Measurements from ENCODE around the gene ZNF557. TPM values are rescaled to one million over a fixed set of nuclear protein-coding genes. Genes with fewer than 3 reads are reported as not detected.
"Not testable (repeated sequence)": the region's sequence is repeated elsewhere in the genome, so short reads cannot be mapped to it uniquely, and the experiment has no call there.

ZNF557 gene
- 1 to 10 TPM; 6.9 to 10.0 (median 8.8) TPM for total RNA-seq
- polyA plus RNA-seq = 1 to 10 TPM; 2.3 to 3.7 (median 2.4) TPM

DNA sequence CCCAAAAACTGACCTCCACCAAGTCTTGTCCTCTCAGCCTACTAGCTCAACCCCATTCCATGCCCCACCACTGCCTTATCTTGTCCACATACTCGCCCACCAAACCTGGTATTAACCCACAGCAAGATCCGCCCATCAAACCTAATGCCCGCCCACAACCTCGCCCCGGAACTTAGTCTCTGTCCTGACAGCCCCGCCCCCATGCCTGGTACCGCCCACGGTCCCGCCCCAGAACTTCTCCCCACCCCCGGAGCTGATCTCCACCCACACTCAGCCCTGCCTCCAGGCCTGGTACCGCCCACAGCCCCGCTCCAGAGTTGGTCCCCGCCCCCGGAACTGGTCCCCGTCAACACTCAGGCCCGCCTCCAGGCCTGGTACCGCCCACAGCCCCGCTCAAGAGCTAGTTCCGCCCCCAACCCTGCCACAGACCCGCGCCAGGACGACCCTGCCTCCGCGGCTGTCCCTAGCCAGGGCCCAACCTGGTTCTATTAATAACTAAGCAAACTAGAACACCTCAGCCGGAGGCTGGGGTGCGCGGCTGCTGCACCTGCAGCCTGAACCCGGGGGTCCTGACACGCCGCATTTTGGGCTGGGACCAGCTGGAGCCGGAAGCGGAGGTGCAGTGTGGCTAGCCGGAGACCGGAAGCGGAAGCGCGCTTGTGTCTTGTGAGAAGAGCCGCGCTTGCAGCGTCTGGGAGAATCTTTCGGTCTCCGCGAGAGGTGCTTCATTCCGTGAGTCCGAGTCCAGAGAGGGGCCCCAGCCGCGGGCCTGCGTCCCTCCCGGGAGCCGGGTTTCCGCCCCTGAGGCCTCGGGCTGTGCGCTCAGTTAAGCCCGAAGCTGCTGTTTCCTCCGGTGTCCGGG is at the start of gene ZNF557:
ZNF557 (plus strand) TSS at position 662 of the 862 bp plus-strand sequence. CDS start 5,372 bp downstream, outside the sequence.
- no peaks in the 10 kb centered on the region for H3K9me3 ChIP-seq
- peak within 1 kb of the TSS; percentile 78 to 84 (median 82) for H3K27ac ChIP-seq
- WGBS, 2 donors = 1% methylated on average over 56 of the region's 56 CpGs
- no peaks in the 10 kb centered on the region for H3K27me3 ChIP-seq
- intact Hi-C loops (cut with DNase I) = loop anchor here (10.0 kb wide), 2 partner anchors 334 to 694 kb away; partner anchors contain the start of genes ALKBH7, GPR108, PSPN and TRIP10
- peak within 1 kb of the TSS; percentile 76 to 97 (median 90) for H3K4me3 ChIP-seq
- peaks cover 0 to 14% (median 9%) of the 10 kb centered on the region in 4 donors for H3K4me1 ChIP-seq
- DNase-seq = peak; percentile 99
- peaks cover 15 to 37% (median 25%) of the 10 kb centered on the region in 4 donors for H3K36me3 ChIP-seq
- TF ChIP-seq, protein P1, sequence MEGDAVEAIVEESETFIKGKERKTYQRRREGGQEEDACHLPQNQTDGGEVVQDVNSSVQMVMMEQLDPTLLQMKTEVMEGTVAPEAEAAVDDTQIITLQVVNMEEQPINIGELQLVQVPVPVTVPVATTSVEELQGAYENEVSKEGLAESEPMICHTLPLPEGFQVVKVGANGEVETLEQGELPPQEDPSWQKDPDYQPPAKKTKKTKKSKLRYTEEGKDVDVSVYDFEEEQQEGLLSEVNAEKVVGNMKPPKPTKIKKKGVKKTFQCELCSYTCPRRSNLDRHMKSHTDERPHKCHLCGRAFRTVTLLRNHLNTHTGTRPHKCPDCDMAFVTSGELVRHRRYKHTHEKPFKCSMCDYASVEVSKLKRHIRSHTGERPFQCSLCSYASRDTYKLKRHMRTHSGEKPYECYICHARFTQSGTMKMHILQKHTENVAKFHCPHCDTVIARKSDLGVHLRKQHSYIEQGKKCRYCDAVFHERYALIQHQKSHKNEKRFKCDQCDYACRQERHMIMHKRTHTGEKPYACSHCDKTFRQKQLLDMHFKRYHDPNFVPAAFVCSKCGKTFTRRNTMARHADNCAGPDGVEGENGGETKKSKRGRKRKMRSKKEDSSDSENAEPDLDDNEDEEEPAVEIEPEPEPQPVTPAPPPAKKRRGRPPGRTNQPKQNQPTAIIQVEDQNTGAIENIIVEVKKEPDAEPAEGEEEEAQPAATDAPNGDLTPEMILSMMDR (IDR thresholded peaks at IDR 0.05) = no peak
- TF ChIP-seq EP300 (IDR thresholded peaks at IDR 0.05) = no peak
- peak; percentile 29 to 75 (median 64) for TF ChIP-seq POLR2AphosphoS5 (IDR thresholded peaks at IDR 0.05)
- TF ChIP-seq POLR2A (IDR thresholded peaks at IDR 0.05) = no peak

DNA sequence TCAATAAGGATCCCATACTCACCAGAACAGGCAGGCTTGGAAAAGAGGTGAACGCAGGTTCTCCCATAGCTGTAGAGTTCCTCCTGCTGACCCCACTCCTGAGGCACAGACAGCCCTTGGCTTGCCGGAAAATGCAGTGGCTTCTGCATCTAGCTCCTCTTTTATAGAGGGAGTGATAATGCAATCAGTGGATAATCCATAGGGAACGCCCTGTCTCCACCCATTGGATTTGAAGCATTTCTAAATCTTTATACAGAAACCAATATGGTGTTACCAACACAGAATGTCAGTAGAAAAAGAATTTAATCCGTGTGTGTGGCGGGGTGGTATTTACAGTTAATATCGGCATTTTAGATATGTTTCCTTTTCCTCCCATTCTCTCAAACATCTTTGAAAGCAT is 48.2 kb upstream of the ZNF557 start, which contains the start of gene MBD3L2B:
MBD3L2B (minus strand) TSS at position 101 of the 400 bp plus-strand sequence; CDS start at position 67, 34 bp downstream.
- H3K27ac ChIP-seq; DNase-seq; intact Hi-C loops (cut with DNase I); H3K4me1 ChIP-seq; H3K27me3 ChIP-seq; H3K9me3 ChIP-seq; H3K36me3 ChIP-seq; H3K4me3 ChIP-seq: not testable (repeated sequence)
- WGBS, 2 donors = no CpG with 5 or more reads among the region's 6 CpGs

DNA sequence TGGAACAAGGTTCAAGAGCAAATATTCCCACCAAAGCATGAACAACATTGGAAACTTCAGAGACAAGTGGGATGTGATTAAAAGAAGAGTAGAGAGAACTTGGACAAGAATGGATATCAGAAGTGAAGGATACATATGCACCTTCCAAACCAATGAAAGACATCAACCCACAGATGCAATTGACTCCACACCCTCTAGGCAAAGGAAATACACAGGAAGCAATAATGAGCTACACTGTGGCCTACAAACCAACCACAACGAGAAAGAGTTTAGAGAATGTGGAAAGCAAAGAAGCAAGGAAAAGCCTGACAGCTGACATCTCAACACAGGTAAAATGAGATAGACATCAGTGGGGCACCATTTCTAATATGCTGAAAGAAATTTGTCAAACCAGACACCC is 40.7 kb upstream of the ZNF557 start:
- H3K36me3 ChIP-seq; H3K9me3 ChIP-seq; DNase-seq; H3K27ac ChIP-seq; H3K4me1 ChIP-seq; H3K27me3 ChIP-seq; intact Hi-C loops (cut with DNase I); H3K4me3 ChIP-seq: not testable (repeated sequence)
- no CpG with 5 or more reads among the region's 1 CpG for WGBS, 2 donors

DNA sequence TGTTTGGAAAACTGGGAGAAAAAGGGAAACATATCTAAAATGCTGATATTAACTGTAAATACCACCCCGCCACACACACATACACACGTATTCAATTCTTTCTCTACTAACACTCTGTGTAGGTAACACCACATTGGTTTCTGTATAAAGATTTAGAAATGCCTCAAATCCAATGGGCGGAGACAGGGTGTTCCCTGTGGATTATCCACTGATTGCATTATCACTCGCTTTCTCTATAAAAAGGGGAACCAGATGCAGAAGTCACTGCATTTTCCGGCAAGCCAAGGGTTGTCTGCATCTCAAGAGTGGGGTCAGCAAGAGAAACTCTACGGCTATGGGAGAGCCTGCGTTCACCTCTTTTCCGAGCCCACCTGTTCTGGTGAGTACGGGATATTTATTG is 39.2 kb upstream of the ZNF557 start, which contains the start of gene MBD3L5:
MBD3L5 (plus strand) TSS at position 301 of the 400 bp plus-strand sequence; CDS start at position 335, 34 bp downstream.
- H3K9me3 ChIP-seq; intact Hi-C loops (cut with DNase I); H3K4me1 ChIP-seq; H3K27ac ChIP-seq; H3K36me3 ChIP-seq; DNase-seq; H3K27me3 ChIP-seq; H3K4me3 ChIP-seq: not testable (repeated sequence)
- no CpG with 5 or more reads among the region's 9 CpGs for WGBS, 2 donors

DNA sequence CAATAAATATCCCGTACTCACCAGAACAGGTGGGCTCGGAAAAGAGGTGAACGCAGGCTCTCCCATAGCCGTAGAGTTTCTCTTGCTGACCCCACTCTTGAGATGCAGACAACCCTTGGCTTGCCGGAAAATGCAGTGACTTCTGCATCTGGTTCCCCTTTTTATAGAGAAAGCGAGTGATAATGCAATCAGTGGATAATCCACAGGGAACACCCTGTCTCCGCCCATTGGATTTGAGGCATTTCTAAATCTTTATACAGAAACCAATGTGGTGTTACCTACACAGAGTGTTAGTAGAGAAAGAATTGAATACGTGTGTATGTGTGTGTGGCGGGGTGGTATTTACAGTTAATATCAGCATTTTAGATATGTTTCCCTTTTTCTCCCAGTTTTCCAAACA is 29.4 kb upstream of the ZNF557 start, which contains the start of gene MBD3L4:
MBD3L4 (minus strand) TSS at position 101 of the 400 bp plus-strand sequence; CDS start at position 66, 35 bp downstream.
- no CpG with 5 or more reads among the region's 9 CpGs for WGBS, 2 donors
- DNase-seq; H3K36me3 ChIP-seq; H3K27me3 ChIP-seq; intact Hi-C loops (cut with DNase I); H3K4me3 ChIP-seq; H3K9me3 ChIP-seq; H3K27ac ChIP-seq; H3K4me1 ChIP-seq: not testable (repeated sequence)

DNA sequence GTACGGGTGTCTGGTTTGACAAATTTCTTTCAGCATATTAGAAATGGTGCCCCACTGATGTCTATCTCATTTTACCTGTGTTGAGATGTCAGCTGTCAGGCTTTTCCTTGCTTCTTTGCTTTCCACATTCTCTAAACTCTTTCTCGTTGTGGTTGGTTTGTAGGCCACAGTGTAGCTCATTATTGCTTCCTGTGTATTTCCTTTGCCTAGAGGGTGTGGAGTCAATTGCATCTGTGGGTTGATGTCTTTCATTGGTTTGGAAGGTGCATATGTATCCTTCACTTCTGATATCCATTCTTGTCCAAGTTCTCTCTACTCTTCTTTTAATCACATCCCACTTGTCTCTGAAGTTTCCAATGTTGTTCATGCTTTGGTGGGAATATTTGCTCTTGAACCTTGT is 27.9 kb upstream of the ZNF557 start:
- H3K27me3 ChIP-seq; H3K9me3 ChIP-seq; H3K4me3 ChIP-seq; H3K4me1 ChIP-seq; intact Hi-C loops (cut with DNase I); H3K36me3 ChIP-seq; H3K27ac ChIP-seq; DNase-seq: not testable (repeated sequence)
- WGBS, 2 donors = no CpG with 5 or more reads among the region's 2 CpGs

DNA sequence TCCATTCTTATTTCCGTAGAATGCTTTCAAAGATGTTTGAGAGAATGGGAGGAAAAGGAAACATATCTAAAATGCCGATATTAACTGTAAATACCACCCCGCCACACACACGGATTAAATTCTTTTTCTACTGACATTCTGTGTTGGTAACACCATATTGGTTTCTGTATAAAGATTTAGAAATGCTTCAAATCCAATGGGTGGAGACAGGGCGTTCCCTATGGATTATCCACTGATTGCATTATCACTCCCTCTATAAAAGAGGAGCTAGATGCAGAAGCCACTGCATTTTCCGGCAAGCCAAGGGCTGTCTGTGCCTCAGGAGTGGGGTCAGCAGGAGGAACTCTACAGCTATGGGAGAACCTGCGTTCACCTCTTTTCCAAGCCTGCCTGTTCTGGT is 20.5 kb upstream of the ZNF557 start, which contains the start of gene MBD3L2:
MBD3L2 (plus strand) TSS at position 301 of the 400 bp plus-strand sequence; CDS start at position 354, 53 bp downstream.
- intact Hi-C loops (cut with DNase I); H3K27ac ChIP-seq; DNase-seq; H3K27me3 ChIP-seq; H3K4me1 ChIP-seq; H3K36me3 ChIP-seq; H3K9me3 ChIP-seq; H3K4me3 ChIP-seq: not testable (repeated sequence)
- WGBS, 2 donors = no CpG with 5 or more reads among the region's 7 CpGs

DNA sequence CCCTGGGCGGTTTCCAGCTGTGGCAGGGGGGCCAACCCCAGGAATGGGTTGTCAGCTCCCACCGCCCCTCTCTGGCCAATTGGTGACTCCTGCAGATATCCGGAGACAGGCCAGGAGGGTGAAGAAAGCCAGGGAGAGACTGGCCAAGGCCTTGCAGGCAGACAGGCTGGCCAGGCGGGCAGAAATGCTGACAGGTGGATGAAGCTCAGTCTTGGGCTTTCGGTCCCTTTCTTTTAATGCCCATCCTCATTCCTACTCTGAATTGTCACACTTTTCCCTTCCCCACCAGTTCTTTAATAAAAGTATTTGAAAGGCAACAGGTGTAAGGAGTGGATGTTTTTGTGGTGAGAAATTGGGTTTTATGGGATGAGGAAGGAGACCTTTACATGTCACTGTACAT is 18.1 kb upstream of the ZNF557 start:
- intact Hi-C loops (cut with DNase I); H3K4me1 ChIP-seq; H3K27me3 ChIP-seq; H3K4me3 ChIP-seq; H3K27ac ChIP-seq; H3K9me3 ChIP-seq; DNase-seq; H3K36me3 ChIP-seq: not testable (repeated sequence)
- WGBS, 2 donors = 80 to 91% methylated on average over 2 of the region's 5 CpGs

DNA sequence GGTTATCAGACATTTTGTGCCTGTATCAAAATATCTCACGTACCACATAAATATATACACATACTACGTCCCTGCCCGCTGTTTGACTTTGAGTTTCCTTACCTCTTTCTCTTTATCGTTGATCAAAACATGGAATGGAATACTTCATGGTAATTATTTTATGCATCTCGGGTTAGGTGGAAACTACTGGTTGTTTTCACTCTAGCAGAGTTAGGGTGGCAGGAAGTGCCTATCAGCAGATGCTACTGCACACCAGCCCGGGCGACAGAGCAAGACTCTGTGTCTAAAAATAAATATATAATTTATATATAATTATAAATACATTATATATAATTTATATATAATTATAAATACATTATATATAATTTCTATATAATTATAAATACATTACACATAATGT is 16.6 kb upstream of the ZNF557 start:
- WGBS, 2 donors = 79 to 92% methylated on average over 7 of the region's 7 CpGs
- H3K4me1 ChIP-seq; H3K27ac ChIP-seq; intact Hi-C loops (cut with DNase I); H3K4me3 ChIP-seq; H3K36me3 ChIP-seq; H3K9me3 ChIP-seq; DNase-seq; H3K27me3 ChIP-seq: not testable (repeated sequence)

DNA sequence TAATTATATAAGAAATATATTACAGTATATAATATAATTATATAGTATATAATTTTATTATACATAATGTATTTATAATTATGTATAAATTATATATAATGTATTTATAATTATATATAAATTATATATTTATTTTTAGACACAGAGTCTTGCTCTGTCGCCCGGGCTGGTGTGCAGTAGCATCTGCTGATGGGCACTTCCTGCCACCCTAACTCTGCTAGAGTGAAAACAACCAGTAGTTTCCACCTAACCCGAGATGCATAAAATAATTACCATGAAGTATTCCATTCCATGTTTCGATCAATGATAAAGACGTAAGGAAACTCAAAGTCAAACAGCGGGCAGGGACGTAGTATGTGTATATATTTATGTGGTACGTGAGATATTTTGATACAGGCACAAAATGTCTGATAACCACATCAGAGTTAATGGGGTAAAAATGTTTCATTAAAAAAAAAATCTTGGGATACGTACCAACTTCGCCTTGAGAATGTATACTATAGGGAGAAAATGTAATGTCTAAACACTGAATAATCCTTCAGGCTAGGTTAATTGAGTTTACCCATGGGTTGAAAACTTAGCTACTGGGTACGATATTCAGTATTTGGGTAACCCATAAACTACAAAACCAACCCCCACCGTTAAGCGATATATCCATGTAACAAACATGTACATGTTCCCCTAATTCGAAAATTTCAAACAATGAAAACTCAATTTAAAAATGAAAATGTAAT is 14.7 kb upstream of the ZNF557 start:
- H3K27ac ChIP-seq; intact Hi-C loops (cut with DNase I); H3K27me3 ChIP-seq; DNase-seq; H3K4me1 ChIP-seq; H3K36me3 ChIP-seq; H3K4me3 ChIP-seq; H3K9me3 ChIP-seq: not testable (repeated sequence)
- WGBS, 2 donors = 94 to 96% methylated on average over 12 of the region's 14 CpGs

DNA sequence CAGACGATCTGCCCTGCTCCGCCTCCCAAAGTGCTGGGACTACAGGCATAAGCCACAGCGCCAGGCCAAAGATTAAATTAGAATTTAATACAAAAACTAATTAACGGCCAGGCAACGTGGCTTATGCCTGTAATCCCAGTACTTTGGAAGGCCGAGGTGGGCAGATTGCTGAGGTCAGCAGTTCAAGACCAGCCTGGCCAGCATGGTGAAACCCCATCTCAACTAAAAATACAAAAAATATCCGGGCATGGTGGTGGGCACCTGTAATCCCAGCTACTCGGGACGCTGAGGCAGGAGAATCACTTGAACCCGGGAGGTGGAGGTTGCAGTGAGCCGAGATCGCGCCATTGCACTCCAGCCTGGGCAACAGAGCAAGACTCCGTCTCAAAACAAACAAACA is 13.8 kb upstream of the ZNF557 start:
- DNase-seq; H3K27ac ChIP-seq; H3K4me3 ChIP-seq; H3K9me3 ChIP-seq; intact Hi-C loops (cut with DNase I); H3K4me1 ChIP-seq; H3K27me3 ChIP-seq; H3K36me3 ChIP-seq: not testable (repeated sequence)
- whole genome bisulfite sequencing, 2 donors = 90 to 94% methylated on average over 12 of the region's 14 CpGs

Data from sigmoid colon (tissue), 7 donors.